H1 (cell line): ENCODE results near the gene ROBO2. TPM values are rescaled to one million over a fixed set of nuclear protein-coding genes. Genes with fewer than 3 reads are reported as not detected.

ENCODE experiments used
- ASH2L ChIP-seq: fragments of 200-600, 300-600 bp; sonication (generic); IDR thresholded peaks from one replicate; pipeline ENCODE4 v1.7.1; 2017; ENCODE audit warnings: low read length
- BCL11A ChIP-seq, 2 experiments: IDR thresholded peaks; one replicate each; pipeline ENCODE4 v1.6.1; 2011; ENCODE audit warnings: low read depth in 2 of 2, low read length in 2 of 2, mild to moderate bottlenecking in 2 of 2
- BRCA1 ChIP-seq: IDR thresholded peaks from 2 replicates; pipeline ENCODE4 v1.6.1; 2012; ENCODE audit warnings: low read depth, low read length, improper control_type of control experiment
- CHD2 ChIP-seq: IDR thresholded peaks from 2 replicates; pipeline ENCODE4 v1.6.1; 2012; ENCODE audit warnings: low read length, improper control_type of control experiment
- polyA plus RNA-seq, 7 experiments: library from polyadenylated mRNA; depleted of rRNA in 3 of 7; stranded (reverse) in 5 of 7; unstranded in 2 of 7; fragments of >200 nt in 5 of 7; fragments of 200-250 nt in 2 of 7; gene quantifications; 1 replicate in 5 of 7; 2 replicates in 1 of 7; 4 replicates in 1 of 7; pipeline versions ENCODE4 v1.2.1 to v1.2.3, GENCODE V29; 2011 to 2013; ENCODE audit warnings: missing spikeins in 2 of 7, mixed read lengths in 2 of 7
- total RNA-seq: library from RNA; stranded (reverse); fragmentation: NEBNext Ultra II Directional; extraction: Animal tissue kit (Norgen Biotek cat#: 25700); gene quantifications from 2 replicates; pipeline ENCODE4 v1.2.1, GENCODE V29; 2021
- TF ChIP-seq, protein P1 (sequence below): fragments of 300-600 bp; sonication (generic); IDR thresholded peaks from 2 replicates; pipeline ENCODE4 v1.7.1; 2012; ENCODE audit warnings: low read length, moderate library complexity, mild to moderate bottlenecking, inconsistent platforms; ENCODE audit not compliant: insufficient replicate concordance

Gene ROBO2
- total and polyA plus RNA-seq, 2 of the 8 experiments (the other 6 are each of a cell fraction or from before 2014, with no cell fraction given) = 1.5 to 2.9 TPM

GRCh38 chr3:77055841-77056341 is 16.0 kb downstream of the ROBO2 start (continued):
- TF ChIP-seq, protein P1, sequence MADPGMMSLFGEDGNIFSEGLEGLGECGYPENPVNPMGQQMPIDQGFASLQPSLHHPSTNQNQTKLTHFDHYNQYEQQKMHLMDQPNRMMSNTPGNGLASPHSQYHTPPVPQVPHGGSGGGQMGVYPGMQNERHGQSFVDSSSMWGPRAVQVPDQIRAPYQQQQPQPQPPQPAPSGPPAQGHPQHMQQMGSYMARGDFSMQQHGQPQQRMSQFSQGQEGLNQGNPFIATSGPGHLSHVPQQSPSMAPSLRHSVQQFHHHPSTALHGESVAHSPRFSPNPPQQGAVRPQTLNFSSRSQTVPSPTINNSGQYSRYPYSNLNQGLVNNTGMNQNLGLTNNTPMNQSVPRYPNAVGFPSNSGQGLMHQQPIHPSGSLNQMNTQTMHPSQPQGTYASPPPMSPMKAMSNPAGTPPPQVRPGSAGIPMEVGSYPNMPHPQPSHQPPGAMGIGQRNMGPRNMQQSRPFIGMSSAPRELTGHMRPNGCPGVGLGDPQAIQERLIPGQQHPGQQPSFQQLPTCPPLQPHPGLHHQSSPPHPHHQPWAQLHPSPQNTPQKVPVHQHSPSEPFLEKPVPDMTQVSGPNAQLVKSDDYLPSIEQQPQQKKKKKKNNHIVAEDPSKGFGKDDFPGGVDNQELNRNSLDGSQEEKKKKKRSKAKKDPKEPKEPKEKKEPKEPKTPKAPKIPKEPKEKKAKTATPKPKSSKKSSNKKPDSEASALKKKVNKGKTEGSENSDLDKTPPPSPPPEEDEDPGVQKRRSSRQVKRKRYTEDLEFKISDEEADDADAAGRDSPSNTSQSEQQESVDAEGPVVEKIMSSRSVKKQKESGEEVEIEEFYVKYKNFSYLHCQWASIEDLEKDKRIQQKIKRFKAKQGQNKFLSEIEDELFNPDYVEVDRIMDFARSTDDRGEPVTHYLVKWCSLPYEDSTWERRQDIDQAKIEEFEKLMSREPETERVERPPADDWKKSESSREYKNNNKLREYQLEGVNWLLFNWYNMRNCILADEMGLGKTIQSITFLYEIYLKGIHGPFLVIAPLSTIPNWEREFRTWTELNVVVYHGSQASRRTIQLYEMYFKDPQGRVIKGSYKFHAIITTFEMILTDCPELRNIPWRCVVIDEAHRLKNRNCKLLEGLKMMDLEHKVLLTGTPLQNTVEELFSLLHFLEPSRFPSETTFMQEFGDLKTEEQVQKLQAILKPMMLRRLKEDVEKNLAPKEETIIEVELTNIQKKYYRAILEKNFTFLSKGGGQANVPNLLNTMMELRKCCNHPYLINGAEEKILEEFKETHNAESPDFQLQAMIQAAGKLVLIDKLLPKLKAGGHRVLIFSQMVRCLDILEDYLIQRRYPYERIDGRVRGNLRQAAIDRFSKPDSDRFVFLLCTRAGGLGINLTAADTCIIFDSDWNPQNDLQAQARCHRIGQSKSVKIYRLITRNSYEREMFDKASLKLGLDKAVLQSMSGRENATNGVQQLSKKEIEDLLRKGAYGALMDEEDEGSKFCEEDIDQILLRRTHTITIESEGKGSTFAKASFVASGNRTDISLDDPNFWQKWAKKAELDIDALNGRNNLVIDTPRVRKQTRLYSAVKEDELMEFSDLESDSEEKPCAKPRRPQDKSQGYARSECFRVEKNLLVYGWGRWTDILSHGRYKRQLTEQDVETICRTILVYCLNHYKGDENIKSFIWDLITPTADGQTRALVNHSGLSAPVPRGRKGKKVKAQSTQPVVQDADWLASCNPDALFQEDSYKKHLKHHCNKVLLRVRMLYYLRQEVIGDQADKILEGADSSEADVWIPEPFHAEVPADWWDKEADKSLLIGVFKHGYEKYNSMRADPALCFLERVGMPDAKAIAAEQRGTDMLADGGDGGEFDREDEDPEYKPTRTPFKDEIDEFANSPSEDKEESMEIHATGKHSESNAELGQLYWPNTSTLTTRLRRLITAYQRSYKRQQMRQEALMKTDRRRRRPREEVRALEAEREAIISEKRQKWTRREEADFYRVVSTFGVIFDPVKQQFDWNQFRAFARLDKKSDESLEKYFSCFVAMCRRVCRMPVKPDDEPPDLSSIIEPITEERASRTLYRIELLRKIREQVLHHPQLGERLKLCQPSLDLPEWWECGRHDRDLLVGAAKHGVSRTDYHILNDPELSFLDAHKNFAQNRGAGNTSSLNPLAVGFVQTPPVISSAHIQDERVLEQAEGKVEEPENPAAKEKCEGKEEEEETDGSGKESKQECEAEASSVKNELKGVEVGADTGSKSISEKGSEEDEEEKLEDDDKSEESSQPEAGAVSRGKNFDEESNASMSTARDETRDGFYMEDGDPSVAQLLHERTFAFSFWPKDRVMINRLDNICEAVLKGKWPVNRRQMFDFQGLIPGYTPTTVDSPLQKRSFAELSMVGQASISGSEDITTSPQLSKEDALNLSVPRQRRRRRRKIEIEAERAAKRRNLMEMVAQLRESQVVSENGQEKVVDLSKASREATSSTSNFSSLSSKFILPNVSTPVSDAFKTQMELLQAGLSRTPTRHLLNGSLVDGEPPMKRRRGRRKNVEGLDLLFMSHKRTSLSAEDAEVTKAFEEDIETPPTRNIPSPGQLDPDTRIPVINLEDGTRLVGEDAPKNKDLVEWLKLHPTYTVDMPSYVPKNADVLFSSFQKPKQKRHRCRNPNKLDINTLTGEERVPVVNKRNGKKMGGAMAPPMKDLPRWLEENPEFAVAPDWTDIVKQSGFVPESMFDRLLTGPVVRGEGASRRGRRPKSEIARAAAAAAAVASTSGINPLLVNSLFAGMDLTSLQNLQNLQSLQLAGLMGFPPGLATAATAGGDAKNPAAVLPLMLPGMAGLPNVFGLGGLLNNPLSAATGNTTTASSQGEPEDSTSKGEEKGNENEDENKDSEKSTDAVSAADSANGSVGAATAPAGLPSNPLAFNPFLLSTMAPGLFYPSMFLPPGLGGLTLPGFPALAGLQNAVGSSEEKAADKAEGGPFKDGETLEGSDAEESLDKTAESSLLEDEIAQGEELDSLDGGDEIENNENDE = no peak
- TF ChIP-seq BCL11A (IDR thresholded peaks at IDR 0.05; ENCODE audit: low read depth in 2 of 2, low read length in 2 of 2) (no peak), ASH2L (no peak), CHD2 (no peak), BRCA1 (no peak)
